HG02763 (cell line): Measurements from ENCODE around the gene ITM2B.

Source experiments
- ATAC-seq: cut with Tn5 transposase; IDR thresholded peaks from one replicate; pipeline ENCODE4 v1.9.1; 2021; ENCODE audit warnings: mild to moderate bottlenecking, moderate library complexity; ENCODE audit not compliant: unreplicated experiment

Gene ITM2B

DNA sequence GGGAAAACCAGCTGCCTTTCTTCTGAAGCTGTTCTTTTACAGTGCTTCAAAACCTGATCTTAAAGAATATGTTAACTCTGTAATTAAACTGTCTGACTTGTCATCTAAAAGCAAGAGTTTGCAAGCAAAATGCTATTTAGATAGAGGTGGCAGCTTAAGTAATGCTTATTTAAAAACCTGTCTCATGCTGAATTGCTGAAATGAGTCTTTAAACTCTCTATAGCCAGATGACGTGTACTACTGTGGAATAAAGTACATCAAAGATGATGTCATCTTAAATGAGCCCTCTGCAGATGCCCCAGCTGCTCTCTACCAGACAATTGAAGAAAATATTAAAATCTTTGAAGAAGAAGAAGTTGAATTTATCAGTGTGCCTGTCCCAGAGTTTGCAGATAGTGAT is 22.9 kb downstream of the ITM2B start:
- ATAC-seq = no peak

DNA sequence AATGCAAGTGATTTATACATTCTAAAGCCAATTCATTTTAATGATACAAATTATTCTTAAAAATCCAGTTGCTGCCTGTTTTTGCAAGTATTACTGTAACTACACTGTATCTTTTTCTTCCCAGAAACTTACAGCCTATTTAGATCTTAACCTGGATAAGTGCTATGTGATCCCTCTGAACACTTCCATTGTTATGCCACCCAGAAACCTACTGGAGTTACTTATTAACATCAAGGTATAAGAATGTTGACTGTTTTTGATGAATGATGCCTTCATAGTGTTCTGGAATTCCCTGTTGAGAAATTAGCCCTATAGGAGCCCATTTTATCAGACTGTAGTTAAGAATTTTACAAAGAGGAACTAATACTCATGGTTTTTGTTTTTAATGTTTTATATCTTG is 25.0 kb downstream of the ITM2B start:
- ATAC-seq = no peak

DNA sequence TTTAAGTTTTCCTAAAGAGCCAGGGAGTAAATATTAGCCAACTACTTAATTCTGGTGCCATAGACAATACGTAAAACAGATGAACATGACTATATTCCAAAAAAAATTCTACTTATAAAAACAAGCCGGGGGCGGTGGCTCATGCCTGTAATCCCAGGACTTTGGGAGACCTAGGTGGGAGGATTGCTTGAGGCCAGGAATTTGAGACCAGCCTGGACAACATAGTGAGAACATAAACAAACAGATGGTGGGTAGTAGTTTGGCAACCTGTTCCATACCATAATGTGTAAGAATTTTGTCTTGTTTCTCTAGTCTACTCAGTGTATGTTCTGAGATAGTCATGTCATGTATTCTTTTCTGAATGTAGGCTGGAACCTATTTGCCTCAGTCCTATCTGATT is 25.4 kb downstream of the ITM2B start:
- ATAC-seq = no peak

DNA sequence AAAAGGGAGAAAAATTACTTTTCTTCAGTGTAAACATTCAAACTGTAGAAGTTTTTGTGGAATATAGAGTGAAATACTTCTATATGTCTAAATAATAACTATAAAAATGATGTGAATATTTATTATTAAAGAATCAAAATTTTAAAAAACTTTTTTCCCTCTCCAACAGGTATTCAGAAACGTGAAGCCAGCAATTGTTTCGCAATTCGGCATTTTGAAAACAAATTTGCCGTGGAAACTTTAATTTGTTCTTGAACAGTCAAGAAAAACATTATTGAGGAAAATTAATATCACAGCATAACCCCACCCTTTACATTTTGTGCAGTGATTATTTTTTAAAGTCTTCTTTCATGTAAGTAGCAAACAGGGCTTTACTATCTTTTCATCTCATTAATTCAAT is 28.0 kb downstream of the ITM2B start:
- ATAC-seq = no peak

DNA sequence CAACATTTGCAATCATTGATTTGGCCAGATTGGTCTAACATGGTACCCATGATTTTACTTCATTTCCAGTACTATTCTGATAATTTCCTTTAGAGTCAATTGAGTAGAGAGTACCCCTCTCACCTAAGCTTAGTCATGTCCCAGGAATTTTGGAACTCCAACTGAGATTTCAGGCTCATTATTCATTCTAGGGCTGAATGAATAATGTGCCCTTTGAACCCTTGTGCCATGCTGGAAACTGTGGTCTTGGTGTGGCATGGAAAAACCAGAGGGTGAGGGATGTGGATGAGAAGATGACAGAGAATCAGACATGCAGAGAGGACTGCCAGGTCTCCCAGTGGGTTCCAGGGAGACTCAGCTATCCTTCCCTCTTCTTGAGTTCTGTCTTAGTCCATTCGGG is 30.2 kb downstream of the ITM2B start:
- ATAC-seq = no peak

DNA sequence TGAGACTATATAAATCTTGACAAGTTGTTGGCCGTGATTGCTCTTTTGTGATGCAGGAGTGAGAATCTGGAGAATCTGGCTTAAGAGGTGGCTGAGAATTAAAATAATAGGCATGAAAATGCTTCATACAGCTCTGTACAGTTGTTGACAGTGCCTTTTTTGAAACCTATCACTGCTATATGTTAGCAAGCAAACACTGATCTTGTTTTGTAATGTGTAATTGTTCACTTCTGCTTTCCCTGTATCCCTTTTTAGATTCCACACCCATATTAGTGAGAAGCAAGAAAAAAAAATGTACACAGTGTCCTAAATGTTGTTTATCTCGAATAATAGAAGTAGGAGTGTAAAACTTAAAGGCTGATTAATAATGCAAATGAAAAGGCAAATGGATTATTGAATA is 31.1 kb downstream of the ITM2B start:
- ATAC-seq = peak; percentile 64

DNA sequence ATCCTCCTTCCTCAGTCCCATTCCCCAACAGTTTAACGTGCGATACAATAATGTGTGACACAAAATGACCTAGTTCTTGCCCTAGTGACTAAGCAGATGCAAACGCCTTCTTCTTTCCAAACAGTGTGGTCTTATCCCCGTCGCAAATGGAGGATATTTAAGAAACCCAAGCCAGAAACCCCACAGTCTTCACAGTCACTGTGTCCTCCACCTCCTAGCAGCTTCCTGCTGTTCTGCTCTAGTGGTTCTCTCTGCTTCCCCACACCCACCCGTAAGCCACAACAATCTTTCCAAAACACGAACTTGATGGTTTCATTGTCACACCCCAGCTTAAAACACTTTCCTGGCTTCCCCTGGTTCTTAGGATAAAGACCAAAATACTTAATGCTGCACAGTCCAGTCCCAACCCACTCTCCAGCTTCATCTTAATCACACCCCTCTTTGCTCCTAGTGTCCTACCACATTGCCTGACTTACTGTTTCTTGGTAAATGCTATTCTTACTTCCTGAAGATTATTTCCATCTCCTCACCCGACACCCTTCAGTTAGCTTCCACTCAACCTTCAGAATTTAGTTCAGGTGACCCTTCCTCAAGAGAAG is 32.3 kb downstream of the ITM2B start:
- peak; percentile 53 for ATAC-seq

DNA sequence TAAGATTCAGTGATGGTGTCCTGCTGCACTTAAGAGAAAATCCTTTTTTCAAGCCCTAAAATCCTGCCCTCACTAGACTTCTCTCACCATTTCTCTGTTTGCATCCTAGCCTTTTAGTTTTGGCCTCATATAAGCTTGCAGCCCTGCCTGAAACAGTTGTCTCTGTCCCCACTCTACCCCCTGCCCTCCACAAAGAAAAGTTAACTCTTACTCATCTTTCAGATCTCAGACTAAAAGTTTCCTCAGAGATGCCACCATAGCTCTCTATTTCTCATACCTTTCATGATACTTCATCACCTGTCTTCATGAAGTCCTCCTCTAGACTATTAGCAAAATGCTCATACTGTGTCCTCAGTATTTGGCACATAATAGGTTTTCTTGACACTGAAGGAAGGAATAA is 33.1 kb downstream of the ITM2B start:
- ATAC-seq = no peak

DNA sequence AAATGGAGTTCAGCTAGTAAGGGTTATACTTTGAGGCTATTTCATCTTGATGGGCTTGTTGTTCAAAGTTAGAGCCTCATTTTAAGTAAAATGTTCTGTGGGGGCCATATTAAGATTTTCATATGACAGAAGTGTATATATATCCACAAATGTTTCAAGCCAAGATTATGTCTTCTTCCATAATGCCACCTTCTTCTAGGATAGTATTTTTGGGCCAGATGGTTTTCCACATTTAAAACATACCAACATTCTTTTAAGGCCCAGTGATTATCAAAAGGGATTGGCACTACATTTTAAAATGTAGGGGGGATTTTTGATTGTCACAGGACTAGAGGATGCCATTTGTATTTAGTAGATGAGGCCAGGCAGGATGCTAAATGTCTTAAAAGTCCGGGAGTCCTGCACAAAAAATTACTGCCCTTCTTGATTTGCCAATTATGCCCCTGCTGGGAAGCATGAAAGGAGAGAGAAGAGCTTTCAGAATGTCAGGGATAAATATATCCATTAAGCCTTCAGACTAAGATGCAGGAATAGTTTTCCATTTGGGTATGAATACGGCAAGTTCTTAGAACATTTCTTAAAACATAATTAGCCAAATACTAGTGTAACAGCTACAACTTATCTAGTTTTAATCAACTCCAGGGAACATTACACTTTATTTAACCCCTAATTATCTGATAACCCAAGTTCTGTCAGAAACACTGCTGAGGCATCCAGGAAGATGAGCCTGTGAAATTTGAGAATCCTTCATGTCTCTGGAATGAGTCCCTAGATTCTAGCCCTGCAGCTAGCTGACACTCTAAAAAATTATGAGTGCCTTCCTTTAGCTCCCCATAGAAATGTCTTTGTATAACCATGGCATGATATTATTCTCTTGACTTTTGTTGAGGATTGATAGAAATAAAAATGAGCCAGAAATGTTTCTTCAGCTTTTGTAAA is 34.0 kb downstream of the ITM2B start:
- ATAC-seq = no peak

DNA sequence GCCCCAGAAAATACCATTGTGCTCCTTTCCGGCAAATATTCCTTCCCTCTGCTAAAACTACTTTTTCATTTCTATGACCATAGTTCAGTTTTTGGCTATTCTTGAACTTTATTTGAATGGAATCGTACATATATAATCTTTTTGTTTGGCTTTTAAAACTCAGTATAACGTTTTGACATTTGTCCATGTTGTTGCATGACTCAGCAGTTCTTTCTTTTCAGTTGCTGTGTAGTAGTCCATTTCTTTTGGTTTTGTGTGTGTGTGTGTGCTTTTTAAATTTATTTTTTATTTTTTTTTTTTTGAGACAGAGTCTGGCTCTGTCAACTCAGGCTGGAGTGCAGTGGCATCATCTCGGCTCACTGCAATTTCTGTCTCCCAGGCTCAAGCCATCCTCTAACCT is 35.0 kb downstream of the ITM2B start:
- no peak for ATAC-seq

DNA sequence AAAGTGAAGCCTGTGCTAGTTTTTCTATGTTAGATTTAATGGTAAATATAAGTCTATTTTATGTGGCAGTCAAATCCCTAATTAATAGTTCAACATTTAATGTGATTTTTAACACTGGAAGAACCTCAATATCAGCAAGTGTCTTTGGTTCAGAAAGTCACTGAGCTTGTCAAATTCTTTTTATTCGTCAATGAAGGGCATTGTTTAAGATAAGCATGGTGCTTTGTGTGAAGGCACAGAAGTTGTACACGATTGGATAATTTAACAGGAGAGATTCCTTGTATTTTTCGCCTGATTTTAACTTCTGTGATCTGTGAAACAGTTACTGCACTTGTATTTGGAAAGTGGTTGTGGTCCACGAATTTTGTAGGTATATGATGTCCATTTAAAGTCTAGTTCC is 40.3 kb downstream of the ITM2B start:
- ATAC-seq = no peak

DNA sequence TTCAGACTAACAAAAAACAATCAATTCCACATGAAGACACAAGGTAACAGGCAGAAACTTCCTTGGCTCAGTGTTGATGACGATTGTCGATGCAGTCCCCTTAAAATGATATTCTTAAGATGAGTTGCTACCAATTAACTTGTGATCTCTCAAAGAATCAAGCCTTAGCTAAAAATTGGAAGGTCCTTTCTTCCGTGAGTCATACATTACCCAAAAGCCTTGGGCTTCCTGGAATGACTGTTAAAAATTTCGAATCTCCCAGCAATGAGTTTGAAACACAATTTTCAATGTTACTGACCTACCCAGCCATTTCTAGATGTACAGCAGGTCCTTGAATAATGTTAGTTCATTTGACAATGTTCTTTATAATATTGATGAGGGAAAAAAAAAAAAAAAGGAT is 42.5 kb downstream of the ITM2B start:
- no peak for ATAC-seq

DNA sequence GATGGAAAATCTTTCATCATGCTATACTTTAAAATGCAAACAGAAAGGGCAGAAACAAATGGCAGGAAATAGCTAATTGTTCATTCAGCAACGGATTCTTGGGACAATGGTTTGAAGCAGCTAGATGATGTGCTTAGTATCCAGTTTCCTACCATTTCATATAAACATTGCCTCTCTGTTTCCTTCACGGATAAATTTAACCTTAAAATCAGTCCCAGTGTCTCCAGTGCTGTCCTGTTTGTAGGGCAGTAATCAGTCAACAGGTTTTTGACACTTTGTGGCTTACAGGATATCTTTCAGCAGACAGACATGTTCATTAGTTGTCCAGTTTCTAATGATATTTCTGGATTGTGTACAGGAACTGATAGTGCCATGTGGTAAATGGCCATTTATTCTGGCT is 45.8 kb downstream of the ITM2B start:
- no peak for ATAC-seq

DNA sequence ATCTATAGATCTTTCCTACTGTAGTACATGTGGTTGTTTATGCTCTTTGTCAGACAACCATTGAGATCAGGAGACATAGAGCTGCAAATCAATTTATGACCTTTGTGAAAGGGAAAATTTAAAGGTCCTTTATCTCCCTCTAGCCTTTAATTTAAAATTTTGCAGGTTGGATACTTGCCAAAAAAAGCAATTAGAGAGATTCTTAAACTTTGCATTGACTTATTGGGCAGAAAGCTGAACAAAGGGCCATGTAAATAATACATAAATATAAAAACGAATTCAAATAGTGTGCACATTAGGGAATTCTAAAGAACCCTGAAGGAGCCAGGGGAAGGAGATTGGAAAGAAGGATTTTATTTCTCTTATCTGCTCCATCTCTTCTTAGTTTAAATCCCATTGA is 48.5 kb downstream of the ITM2B start:
- no peak for ATAC-seq

DNA sequence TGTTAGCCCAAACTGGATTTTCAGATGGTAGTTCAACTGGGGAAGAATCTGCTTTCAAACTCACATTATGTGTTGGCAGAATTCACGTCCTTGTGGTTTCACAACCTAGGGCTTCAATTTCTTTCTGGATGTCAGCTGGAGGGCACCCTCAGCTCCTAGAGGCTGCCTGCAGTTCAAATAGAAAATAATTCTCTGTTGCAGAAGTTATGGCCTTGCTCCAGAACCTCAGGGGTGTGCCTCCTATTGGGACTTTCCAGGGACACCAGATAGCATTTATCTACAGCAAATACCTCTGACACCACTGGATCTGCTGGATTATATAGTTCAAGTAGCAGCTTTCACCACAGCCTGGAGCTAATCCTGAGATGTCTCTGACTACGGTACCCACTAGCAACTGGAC is 58.7 kb downstream of the ITM2B start:
- no peak for ATAC-seq

DNA sequence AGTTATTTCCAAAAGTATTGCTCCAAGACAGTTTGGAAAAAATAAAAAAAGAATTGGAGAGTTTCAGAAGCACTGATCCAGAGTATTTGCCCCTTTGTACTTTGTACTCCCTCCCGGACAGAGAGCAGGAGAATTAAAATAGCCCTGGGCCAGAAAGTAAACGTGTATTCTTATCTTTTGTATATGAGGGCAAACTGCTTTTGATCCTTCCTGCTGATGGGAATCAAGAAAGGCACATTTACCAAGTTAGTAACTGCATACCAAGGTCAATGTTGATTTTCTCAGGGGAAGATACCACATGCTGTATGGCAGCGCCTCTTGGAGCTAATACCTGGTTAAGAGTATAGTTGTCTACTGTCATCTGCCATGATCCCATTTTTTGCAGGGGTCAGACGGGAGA is 59.6 kb downstream of the ITM2B start:
- no peak for ATAC-seq

DNA sequence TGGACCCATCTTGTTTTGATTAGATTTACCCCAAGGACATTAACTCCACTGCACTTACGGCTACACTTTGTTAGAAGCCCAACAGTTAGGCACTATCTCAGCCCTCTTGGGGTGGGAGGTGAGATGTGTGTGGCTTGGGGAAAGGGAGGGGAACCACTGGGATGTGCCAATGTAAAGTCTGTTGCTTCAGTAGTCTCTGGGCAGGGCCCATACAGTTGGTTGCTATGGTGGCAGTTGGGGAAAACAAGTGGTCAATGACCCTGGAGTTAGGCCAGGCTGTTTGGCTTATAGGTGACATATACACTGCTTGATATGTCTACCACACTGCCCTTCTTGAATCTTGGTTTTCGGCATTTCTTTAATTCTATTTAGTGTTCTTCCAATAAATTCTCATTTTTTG is 61.6 kb downstream of the ITM2B start:
- no peak for ATAC-seq

DNA sequence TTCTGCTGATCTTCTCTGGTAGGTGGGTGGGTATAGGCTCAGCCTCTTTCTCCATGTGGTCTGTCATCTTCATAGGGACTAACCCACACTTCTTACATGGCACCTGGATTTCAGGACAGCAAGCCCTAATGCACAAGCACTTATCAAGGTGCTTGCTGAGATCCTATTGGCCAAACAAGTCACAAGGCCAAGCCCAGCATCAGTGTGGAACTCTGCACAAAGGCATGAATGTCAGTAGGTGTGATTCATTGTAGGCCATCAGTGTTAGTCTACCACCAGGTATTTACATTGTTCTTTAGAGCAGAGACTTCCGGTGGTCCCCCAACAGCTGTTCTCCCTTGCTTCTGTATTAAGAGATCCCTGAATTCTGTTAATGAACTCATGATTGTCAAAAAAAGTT is 62.3 kb downstream of the ITM2B start:
- no peak for ATAC-seq

DNA sequence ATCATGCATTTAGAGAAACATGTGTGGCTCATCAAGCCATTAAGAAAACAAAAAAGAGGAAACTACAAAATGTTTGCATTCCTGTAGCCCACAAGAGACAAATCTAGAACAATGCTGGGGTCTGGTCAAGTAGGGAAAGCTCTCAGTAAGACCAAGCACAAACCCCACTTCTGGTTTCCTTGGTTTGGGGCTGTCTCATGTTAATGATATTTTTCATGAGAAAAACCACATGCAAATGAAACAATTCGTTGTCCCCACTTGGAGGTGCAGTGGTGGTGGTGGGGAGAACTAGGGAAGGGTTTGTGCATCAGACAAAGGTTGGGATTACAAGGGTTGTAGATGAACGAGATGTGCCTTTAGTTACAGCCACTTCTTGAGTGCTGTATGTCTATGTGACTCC is 63.5 kb downstream of the ITM2B start:
- no peak for ATAC-seq

DNA sequence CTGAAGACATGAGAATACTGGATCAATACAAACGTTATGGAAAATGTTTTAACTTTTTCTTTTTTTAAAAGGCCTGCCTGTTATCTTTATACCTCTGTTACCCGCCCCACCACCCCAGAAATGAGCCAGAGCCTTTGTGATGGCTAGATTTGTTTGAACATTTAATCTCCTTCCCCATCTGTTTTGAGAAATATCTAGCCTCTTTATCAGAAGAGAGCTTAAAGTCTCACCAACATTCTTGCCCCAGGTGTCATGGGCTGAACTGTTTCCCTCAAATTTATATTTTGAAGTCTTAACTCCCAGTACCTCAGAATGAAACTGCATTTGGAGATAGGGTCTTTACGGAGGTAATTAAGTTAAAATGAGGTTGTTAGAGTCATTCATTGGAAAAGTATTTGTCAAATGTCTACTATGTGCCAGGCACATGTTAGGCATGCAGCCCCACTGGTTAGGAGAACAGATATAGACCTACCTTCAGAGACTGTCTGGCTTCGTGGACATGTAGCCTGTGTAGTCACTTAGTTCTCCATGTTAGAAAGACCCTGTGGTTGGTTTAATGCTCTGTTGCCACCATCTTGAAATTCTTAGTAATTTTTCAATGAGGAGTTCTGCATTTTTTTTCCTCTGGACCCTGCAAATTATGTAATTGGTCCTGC is 64.3 kb downstream of the ITM2B start:
- ATAC-seq = no peak

DNA sequence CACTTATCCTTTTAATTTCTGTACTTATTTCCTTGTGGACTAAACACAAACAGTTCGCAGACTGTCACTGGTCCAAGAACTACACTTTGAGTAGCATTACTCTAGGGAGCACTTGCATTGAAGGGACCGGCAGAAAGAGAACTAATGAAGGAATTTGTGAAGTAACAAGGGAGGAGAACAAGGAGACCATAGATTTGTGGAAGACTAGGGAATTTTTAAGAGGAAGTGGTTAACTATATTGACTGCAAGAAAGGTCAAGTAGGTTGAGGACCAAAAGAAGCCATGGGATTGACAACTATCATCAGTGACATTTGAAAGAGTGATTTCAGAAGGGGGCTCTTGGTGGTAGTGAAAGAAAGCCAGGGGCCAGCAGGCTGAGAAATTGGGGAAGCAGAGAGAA is 66.6 kb downstream of the ITM2B start:
- ATAC-seq = no peak

DNA sequence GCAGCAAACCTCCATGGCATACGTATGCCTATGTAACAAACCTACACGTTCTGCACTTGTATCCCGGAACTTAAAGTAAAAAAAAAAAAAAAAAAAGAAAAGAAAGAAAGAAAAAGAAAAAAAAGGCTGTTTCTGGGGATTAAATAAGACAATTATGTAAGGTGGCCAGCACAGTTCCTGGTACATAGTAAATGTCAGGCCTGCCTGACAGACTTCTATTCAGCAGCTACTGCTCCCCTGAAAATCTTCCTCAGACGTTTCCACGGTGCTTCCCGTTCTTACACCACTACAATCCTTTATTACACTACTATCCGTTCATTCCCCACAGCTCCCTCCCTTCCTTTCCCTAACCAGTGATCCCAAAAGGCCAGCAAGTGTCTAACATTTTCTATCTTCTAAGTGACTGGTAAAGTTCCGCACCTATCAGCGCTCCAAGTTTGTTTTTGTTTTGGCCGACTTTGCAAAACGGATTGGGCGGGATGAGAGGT is 69.9 kb downstream of the ITM2B start:
- ATAC-seq = no peak
